Right cardiac atrium (tissue), 5 donors: ENCODE measurements around the gene ARHGAP25. TPM values are rescaled to one million over a fixed set of nuclear protein-coding genes. Genes with fewer than 3 reads are reported as not detected.

Experiments used
- ATAC-seq, 2 donors: fragments of 200-7000 bp; cut with Tn5 transposase; one replicate each; pipeline versions ENCODE4 v1.8.0 to v1.9.1; 2020; ENCODE audit warnings: moderate library complexity in 2 of 2, mild to moderate bottlenecking in 1 of 2
- DNase-seq, 3 donors: peaks; one replicate each; pipeline ENCODE4 v3.0.0-alpha.2; 2020
- H3K27ac ChIP-seq: one replicate; pipeline ENCODE4 v1.5.1; 2013; ENCODE audit warnings: mild to moderate bottlenecking, low read length, control low read depth, moderate library complexity
- H3K27me3 ChIP-seq: one replicate; pipeline ENCODE4 v1.6.1; 2013; ENCODE audit not compliant: control insufficient read depth, insufficient read depth
- H3K4me1 ChIP-seq: one replicate; pipeline ENCODE4 v1.6.1; 2013; ENCODE audit warnings: low read length; ENCODE audit not compliant: control insufficient read depth, insufficient read depth
- H3K4me3 ChIP-seq: one replicate; pipeline ENCODE4 v1.5.1; 2013; ENCODE audit warnings: low read length, control low read depth
- H3K9me3 ChIP-seq: one replicate; pipeline ENCODE4 v1.6.1; 2013; ENCODE audit warnings: low read length; ENCODE audit not compliant: control insufficient read depth
- WGBS: extraction: QIAGEN DNeasy Blood & Tissue Kit; methylation state at CpG from one replicate; pipeline ENCODE4 v1.1.7; 2013; 5-methylcytosine and 5-hydroxymethylcytosine counted together
- intact Hi-C, 4 donors: fragments of 100-400 bp; cut with DNase I; formaldehyde crosslinking; loops; one replicate each; pipeline versions ENCODE4 v1.11.0 to v1.14.0; 2022 to 2023
- polyA plus RNA-seq: library from polyadenylated mRNA; stranded (reverse); fragments of 200-250 nt; gene quantifications from one replicate; pipeline ENCODE4 v1.2.3, GENCODE V29; 2013
- total RNA-seq, 4 donors: library from RNA; stranded (reverse); fragmentation: NEBNext Ultra II Directional; extraction: Animal tissue kit (Norgen Biotek cat#: 25700); gene quantifications; one replicate each; pipeline ENCODE4 v1.2.1, GENCODE V29; 2021
- donor health status: healthy with polysubstance abuse.
- donor health status: DM: no; HTN: yes; CAD: no.
- donor health status: DM: no; HTN: no; CAD: no.
- donor health status: DM: no; HTN: yes; CAD: no; lungs with severe emphysema.
- donor health status: DM: yes; HTN: yes; CAD: no.

Gene ARHGAP25
- total and polyA plus RNA-seq, 5 donors = 5.9 to 9.7 (median 8.5) TPM

DNA sequence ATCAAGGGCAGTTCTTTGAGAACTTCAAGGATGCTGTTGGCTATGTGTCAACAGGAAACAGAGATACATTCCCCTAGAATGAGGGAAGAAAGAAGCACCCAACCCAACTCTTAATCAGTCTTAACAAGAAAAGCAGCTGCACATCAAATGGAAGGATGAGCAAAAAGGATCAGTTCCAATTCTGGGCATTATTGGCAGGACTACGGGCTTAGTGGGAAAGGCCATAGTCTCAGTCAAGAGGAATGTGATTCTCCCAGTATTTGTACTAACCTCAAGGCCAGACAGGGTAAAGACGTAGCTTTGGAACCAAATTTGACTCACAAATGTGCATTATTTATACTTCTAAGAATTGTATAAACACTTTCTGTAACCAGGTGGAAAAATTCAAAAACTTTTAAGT lies 118.4 kb downstream of the ARHGAP25 start:
- DNase-seq (no peak), ATAC-seq (no peak)
- H3K4me1 ChIP-seq = no peaks in the 10 kb centered on the region
- H3K27me3 ChIP-seq = no peaks in the 10 kb centered on the region
- H3K9me3 ChIP-seq = no peaks in the 10 kb centered on the region
- intact Hi-C loops = no loop called here
- WGBS = 75% methylated on average over 2 of the region's 2 CpGs
- H3K4me3 ChIP-seq = no peak overlapping the region
- H3K27ac ChIP-seq = no peak overlapping the region

DNA sequence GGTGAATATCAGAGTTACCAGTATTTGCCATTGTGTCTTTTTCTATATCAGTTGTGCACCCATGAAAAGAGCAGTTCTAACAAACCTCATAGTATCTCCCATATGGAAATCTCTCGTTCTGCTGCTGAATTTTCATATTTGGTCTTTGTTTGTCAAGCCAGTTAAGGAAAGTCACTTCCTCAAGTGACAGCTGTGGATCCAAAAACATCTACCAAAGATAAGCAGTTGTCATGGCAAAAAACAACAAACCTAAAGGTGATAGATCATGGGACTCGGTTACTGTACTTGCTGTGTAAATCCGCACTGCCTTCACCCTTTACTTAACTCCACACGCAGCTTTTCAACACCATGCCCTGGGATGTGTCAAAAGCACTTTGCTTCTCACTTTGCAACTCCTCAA lies 119.3 kb downstream of the ARHGAP25 start:
- no peaks in the 10 kb centered on the region for H3K9me3 ChIP-seq
- intact Hi-C loops = no loop called here
- H3K4me3 ChIP-seq = no peak overlapping the region
- 35% methylated on average over 4 of the region's 4 CpGs for whole genome bisulfite sequencing
- H3K27ac ChIP-seq = no peak overlapping the region
- no peaks in the 10 kb centered on the region for H3K4me1 ChIP-seq
- no peaks in the 10 kb centered on the region for H3K27me3 ChIP-seq
- DNase-seq (peak in 1 of 3 donors; percentile 48), ATAC-seq (peak; percentile 83 to 87)

DNA sequence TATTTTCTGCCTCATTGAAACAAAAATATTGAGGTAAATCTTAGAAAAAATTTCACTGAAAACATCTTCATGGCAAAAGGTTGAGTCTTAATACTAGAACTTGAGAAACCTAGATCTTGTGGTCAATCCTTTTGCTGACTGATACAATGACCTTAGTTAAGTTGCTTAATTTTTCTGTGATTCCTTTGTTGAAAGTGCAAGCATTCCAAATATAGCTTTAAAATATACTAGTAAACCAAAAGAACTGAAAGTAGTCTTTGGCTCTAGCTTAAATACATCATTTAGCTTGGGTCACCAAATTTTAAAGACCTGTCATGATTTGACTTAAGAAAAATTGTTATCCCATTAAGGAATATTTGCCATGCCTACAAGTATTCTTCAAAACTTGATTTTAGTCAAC lies 119.9 kb downstream of the ARHGAP25 start:
- Histone ChIP-seq H3K9me3 (no peaks in the 10 kb centered on the region), H3K27ac (no peak overlapping the region), H3K4me3 (no peak overlapping the region), H3K27me3 (no peaks in the 10 kb centered on the region), H3K4me1 (no peaks in the 10 kb centered on the region)
- no peak for DNase-seq
- ATAC-seq = no peak
- intact Hi-C loops = no loop called here

DNA sequence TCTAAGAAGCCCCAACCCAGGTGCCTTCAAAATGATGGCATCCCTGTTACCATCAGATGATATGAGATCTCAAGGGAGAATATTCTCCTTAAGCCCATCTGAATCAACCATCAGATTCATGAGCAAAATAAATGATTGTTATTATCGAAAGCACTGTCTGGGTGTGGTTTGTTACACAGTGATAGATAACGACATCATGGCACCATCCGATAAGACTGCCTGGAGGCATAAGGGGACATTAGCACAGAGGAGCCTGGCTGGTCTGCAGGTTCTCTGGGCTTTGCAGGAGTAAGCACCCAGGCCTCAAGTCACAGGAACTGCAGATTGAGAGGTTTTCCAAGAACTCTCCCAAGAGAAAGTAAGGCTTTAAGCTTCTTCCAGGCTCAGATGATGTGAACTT lies 120.9 kb downstream of the ARHGAP25 start:
- intact Hi-C loops = no loop called here
- no peaks in the 10 kb centered on the region for H3K9me3 ChIP-seq
- no peak for DNase-seq
- no peaks in the 10 kb centered on the region for H3K4me1 ChIP-seq
- H3K27me3 ChIP-seq = no peaks in the 10 kb centered on the region
- whole genome bisulfite sequencing = 94% methylated on average over 3 of the region's 3 CpGs
- H3K27ac ChIP-seq = no peak overlapping the region
- no peak for ATAC-seq
- H3K4me3 ChIP-seq = no peak overlapping the region

DNA sequence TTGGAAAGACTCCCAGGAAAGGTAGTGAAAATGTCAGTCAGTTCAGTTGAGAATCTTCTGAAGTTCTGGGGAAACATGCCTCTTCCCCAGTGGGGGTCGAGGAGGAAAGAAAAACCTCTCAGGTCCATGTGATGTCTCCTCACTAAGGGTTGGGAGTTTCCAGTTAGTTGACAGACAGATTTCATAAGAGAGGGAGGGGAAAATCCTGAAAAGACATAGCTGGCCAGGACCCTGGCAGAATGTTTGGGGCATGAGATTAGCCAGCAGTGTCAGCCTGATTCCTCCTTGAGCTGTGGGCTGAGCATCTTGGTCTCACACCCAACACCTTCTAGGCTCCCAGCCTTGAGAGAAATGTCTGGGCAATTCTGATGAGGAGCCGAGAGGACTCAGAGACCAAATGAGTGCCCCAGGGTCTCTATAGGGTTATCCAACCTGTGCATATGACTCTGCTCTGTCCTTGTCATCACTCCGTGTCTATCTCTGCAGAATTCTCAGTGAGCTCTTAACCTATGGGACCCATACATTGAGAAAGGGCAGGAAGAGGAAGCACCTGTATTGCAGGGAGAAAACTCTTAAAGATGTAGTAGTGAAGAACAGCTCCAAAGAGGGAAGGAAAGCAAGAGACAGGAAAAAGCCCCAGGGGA lies 122.7 kb downstream of the ARHGAP25 start:
- 72% methylated on average over 3 of the region's 3 CpGs for WGBS
- DNase-seq (no peak), ATAC-seq (no peak)
- H3K9me3 ChIP-seq = no peaks in the 10 kb centered on the region
- H3K4me3 ChIP-seq = no peak overlapping the region
- intact Hi-C loops = no loop called here
- no peak overlapping the region for H3K27ac ChIP-seq
- no peaks in the 10 kb centered on the region for H3K27me3 ChIP-seq
- H3K4me1 ChIP-seq = no peaks in the 10 kb centered on the region

DNA sequence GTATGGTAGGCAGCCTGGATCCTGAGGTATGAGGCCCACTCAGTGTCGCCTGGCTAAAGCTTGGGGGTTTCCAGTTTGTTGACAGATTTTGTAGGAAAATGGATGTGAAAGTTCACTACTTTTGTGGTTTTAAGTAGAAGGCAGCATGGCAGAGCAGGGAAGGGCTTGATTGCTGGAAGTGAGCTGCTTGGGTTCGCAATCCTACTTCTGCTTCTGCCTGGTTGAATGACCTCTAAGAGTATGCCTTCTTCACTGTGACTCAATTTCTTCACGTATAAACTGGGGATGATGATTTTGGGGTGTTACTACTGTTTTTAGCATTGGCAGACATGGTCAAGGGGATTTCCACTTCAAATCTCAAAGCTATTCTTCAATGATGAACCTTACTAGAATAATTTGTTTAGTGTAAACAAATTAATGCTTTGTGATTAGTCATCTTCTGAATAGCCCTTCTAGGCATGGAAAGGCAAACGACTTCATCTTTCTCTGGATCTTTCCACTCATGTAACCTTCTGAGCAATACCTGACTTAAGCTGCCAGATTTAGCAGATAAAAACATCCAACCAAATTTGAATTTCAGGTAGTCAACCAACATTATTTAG lies 123.3 kb downstream of the ARHGAP25 start:
- no peak overlapping the region for H3K4me3 ChIP-seq
- WGBS = 79% methylated on average over 4 of the region's 4 CpGs
- no peaks in the 10 kb centered on the region for H3K9me3 ChIP-seq
- DNase-seq (no peak), ATAC-seq (no peak)
- intact Hi-C loops = no loop called here
- no peaks in the 10 kb centered on the region for H3K4me1 ChIP-seq
- H3K27me3 ChIP-seq = no peaks in the 10 kb centered on the region
- no peak overlapping the region for H3K27ac ChIP-seq

DNA sequence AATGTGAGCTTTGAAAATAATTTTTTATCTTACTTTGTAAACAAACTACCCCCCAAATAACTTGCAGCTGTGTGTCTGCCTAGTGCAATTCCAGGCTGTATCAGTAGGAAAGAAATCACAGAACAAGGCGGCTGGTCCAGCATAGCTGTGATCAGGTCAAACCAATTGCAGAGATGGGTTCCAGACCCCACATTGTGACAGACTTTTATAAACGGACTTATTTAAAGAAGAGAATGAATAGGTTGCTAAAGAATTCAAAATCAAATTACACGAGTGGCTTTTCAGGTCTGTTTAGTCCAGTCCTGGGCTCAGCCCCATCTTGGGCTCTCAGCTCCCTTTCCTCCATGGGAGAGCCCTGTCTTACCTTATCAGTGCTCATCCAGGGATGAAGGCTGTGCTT lies 125.5 kb downstream of the ARHGAP25 start:
- Histone ChIP-seq H3K27me3 (no peaks in the 10 kb centered on the region), H3K4me3 (no peak overlapping the region)

DNA sequence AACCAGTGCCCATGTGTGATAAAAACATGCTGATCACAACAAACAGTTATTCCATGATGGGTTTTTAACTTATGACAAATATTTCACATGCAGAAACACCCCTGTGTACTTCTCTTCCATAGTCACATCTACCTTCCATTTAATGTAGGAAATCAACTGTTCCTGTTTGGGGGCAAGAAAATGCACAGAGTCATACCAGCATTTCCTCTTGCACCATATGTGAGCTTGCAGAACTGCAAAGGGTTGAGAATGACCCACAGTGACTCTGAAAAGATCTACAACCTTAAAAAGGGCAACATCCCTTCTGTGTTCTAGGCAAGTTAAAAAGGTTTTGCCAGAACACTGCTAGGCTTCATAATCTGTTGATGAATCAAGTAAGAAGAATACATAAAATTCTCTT lies 126.7 kb downstream of the ARHGAP25 start:
- no peak overlapping the region for H3K27ac ChIP-seq
- ATAC-seq (no peak), DNase-seq (no peak)
- H3K27me3 ChIP-seq = no peaks in the 10 kb centered on the region
- H3K4me3 ChIP-seq = no peak overlapping the region
- no peaks in the 10 kb centered on the region for H3K4me1 ChIP-seq
- intact Hi-C loops = no loop called here
- H3K9me3 ChIP-seq = no peaks in the 10 kb centered on the region

More for the DNA sequence above, 125.5 kb downstream of the ARHGAP25 start:
- ATAC-seq (peak; percentile 33 to 34), DNase-seq (no peak)
- Histone ChIP-seq H3K9me3 (no peaks in the 10 kb centered on the region), H3K27ac (peak overlapping the region; percentile 13), H3K4me1 (no peaks in the 10 kb centered on the region)
- 65% methylated on average over 3 of the region's 3 CpGs for WGBS
- intact Hi-C loops = no loop called here

DNA sequence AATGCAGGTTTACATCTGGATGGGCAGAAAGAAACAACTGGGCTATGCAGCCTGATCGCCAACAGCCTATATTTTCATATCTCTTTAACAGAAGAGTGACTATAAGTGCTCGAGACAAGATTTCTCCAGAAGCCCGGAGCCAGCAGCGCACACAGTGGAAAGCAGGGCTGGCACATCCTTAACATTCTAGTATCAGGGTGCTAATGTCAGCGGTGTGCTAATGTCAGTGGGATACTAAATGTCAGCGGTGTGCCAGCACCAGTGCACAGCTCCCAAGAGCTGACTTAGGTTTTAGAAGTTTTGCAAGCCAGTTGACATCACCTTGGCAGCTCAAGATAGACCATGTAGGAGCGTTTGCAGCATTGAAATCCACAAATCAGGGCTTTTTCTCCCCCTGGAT lies 128.3 kb downstream of the ARHGAP25 start:
- peak in 1 of 2 donors; percentile 42 for ATAC-seq
- no peaks in the 10 kb centered on the region for H3K27me3 ChIP-seq
- H3K4me3 ChIP-seq = no peak overlapping the region
- 33% methylated on average over 7 of the region's 7 CpGs for WGBS
- H3K9me3 ChIP-seq = no peaks in the 10 kb centered on the region
- intact Hi-C loops = no loop called here
- no peaks in the 10 kb centered on the region for H3K4me1 ChIP-seq
- peak in 1 of 3 donors; percentile 59 for DNase-seq
- no peak overlapping the region for H3K27ac ChIP-seq

DNA sequence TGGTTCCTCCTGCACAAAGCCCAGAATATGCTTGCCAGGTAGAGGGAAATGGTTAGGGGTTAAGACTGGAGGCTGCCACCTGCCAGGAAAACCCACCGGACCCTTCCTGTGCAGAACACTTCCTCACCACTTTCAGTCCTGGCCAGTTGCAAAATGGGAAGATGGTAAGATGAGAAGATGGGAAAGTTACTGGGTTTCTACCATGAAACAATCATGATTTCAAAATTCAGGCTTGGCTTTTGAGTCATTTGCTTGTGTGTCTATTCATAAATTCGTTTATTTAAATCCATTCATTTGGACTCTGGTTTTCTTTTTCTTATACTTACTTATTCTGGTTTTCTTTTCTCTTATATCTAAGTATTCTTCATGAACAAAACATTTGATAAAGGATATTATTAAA lies 129.4 kb downstream of the ARHGAP25 start:
- no peaks in the 10 kb centered on the region for H3K9me3 ChIP-seq
- DNase-seq = no peak
- H3K4me3 ChIP-seq = no peak overlapping the region
- no peaks in the 10 kb centered on the region for H3K4me1 ChIP-seq
- H3K27me3 ChIP-seq = no peaks in the 10 kb centered on the region
- intact Hi-C loops = no loop called here
- H3K27ac ChIP-seq = no peak overlapping the region
- ATAC-seq = no peak
- WGBS = 72% methylated on average over 2 of the region's 2 CpGs

DNA sequence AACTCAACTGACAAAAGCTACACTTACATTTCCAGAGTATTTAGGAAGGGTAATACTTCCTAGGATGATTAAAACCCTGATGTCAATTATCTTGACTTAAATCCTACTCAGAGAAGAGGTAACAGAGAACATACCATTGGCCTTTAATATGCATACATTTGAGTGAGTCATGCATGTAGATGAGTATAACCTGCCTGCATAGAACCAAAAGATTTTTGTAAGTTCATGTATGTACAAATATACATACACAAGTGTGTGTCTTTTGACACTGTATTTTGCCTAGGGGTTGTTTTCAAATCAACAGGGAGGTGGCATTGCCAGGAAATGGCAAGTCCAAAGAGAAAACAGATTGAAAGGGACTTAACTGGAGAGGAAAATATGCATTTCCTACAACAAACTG lies 130.5 kb downstream of the ARHGAP25 start:
- ATAC-seq = no peak
- H3K27me3 ChIP-seq = no peaks in the 10 kb centered on the region
- intact Hi-C loops = no loop called here
- no peak overlapping the region for H3K27ac ChIP-seq
- no peaks in the 10 kb centered on the region for H3K4me1 ChIP-seq
- no peaks in the 10 kb centered on the region for H3K9me3 ChIP-seq
- H3K4me3 ChIP-seq = peak overlapping the region; percentile 37
- DNase-seq = no peak

DNA sequence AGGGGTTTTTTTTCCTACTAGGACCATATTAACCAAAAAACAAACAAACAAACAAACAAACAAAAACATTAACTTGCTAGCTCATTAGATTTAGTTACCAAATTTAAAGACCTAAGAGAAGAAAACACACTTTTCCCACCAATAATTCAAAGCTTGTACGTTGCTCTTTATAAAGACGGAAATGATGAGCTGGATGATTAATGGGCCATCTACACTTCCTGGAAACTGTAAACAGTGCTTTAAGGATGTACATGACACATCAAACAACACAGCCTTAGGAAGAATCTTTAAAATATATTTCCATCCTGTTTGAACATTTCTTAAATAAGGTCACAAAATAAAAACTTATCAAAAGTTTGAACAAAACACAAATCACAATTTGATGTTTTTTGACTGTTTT lies 135.6 kb downstream of the ARHGAP25 start:
- no peak overlapping the region for H3K27ac ChIP-seq
- H3K4me3 ChIP-seq = peak overlapping the region; percentile 75
- no peaks in the 10 kb centered on the region for H3K4me1 ChIP-seq
- no peaks in the 10 kb centered on the region for H3K9me3 ChIP-seq
- 25% methylated on average over 2 of the region's 2 CpGs for WGBS
- no peaks in the 10 kb centered on the region for H3K27me3 ChIP-seq
- DNase-seq = no peak
- intact Hi-C loops = no loop called here
- ATAC-seq = no peak
